Activated B cell treated with CpG ODN at 0.5 μM for 24 hours (primary cell): Measurements from ENCODE around the gene MOB3A. TPM values are rescaled to one million over a fixed set of nuclear protein-coding genes. Genes with fewer than 3 reads are reported as not detected.

Experiments
- ATAC-seq: fragments of 200-7000 bp; cut with Tn5 transposase; one replicate; pipeline ENCODE4 v1.10.0; 2021; ENCODE audit warnings: low read depth, mild to moderate bottlenecking, moderate library complexity
- CTCF ChIA-PET: fragments of 350-600 bp; sonication (Branson Sonifier 250); formaldehyde crosslinking; loops from one replicate; lab custom pipeline; 2021; ENCODE audit warnings: antibody characterized with exemption; lab: Charles Lee
- POLR2A ChIA-PET: fragments of 350-600 bp; sonication (Branson Sonifier 250); formaldehyde crosslinking; loops from one replicate; lab custom pipeline; 2021; ENCODE audit warnings: antibody characterized with exemption; lab: Charles Lee
- DNase-seq: peaks from one replicate; pipeline ENCODE4 v3.0.0; 2022
- H3K27ac Mint-ChIP-seq: one replicate; pipeline ENCODE4 v1.8.0; 2020; ENCODE audit warnings: mixed read lengths
- H3K27me3 Mint-ChIP-seq: one replicate; pipeline ENCODE4 v1.8.0; 2021; ENCODE audit warnings: mixed read lengths
- H3K36me3 Mint-ChIP-seq: one replicate; pipeline ENCODE4 v1.8.0; 2021; ENCODE audit warnings: low read depth, mixed read lengths
- H3K4me1 Mint-ChIP-seq: one replicate; pipeline ENCODE4 v1.8.0; 2021; ENCODE audit warnings: mixed read lengths
- H3K4me3 Mint-ChIP-seq: one replicate; pipeline ENCODE4 v1.8.0; 2020; ENCODE audit warnings: mild to moderate bottlenecking, mixed read lengths
- H3K9me3 Mint-ChIP-seq: one replicate; pipeline ENCODE4 v1.8.0; 2020; ENCODE audit warnings: mixed read lengths
- CTCF ChIP-seq: fragments of 200-600 bp; IDR thresholded peaks from one replicate; pipeline ENCODE4 v1.8.0; 2022; ENCODE audit warnings: antibody characterized with exemption, mild to moderate bottlenecking
- intact Hi-C: fragments of 100-400 bp; cut with micrococcal nuclease; formaldehyde crosslinking; loops from one replicate; pipeline ENCODE4 v1.15.1; 2024
- total RNA-seq: library from RNA; stranded (reverse); gene quantifications from 2 replicates; pipeline ENCODE4 v1.2.3, GENCODE V29; 2022

Gene MOB3A
- total RNA-seq, 1 donor from 2014 or later: 189 TPM

GRCh38 chr19:2032296-2032941 is 63.7 kb downstream of the MOB3A start:
- Mint-ChIP-seq H3K27me3 (no peaks in the 10 kb centered on the region), H3K4me1 (peaks cover 28% of the 10 kb centered on the region), H3K9me3 (peaks cover 3% of the 10 kb centered on the region), H3K27ac (peak overlapping the region; percentile 64), H3K4me3 (peak overlapping the region; percentile 46), H3K36me3 (peaks cover under 1% of the 10 kb centered on the region)
- intact Hi-C loops: loop anchor here (2.0 kb wide), 1 partner anchor 14 kb away; no protein-coding TSS in a partner anchor
- TF ChIP-seq CTCF: no peak
- ChIA-PET POLR2A (interaction anchor here (0.5 to 59.1 kb wide), 7 partner anchors 9 to 763 kb away, joined by 3 to 2723 read pairs (median 4); partner anchors contain the start of genes CIRBP, IZUMO4, MKNK2 and MOB3A), CTCF (interaction anchor here (1.3 to 1.7 kb wide), 2 partner anchors 10 to 12 kb away, joined by 4 to 7 read pairs; no protein-coding TSS in a partner anchor)
- DNase-seq: no peak
- peak; percentile 26 for ATAC-seq

GRCh38 chr19:2027361-2027760 is 68.8 kb downstream of the MOB3A start:
- H3K9me3 Mint-ChIP-seq: no peaks in the 10 kb centered on the region
- no peak overlapping the region for H3K4me3 Mint-ChIP-seq
- no peaks in the 10 kb centered on the region for H3K27me3 Mint-ChIP-seq
- no peaks in the 10 kb centered on the region for H3K36me3 Mint-ChIP-seq
- peaks cover 8% of the 10 kb centered on the region for H3K4me1 Mint-ChIP-seq
- DNase-seq (no peak), ATAC-seq (no peak)
- intact Hi-C loops: no loop called here
- POLR2A ChIA-PET: interaction anchor here (0.6 to 2.4 kb wide), 4 partner anchors 9 to 366 kb away, joined by 3 to 11 read pairs (median 3); no protein-coding TSS in a partner anchor
- no peak overlapping the region for H3K27ac Mint-ChIP-seq
- CTCF ChIA-PET: no interaction called here
- TF ChIP-seq CTCF: no peak

GRCh38 chr19:2026770-2027169 is 69.4 kb downstream of the MOB3A start:
- intact Hi-C loops: no loop called here
- Mint-ChIP-seq H3K4me3 (no peak overlapping the region), H3K27ac (no peak overlapping the region), H3K27me3 (no peaks in the 10 kb centered on the region), H3K36me3 (no peaks in the 10 kb centered on the region), H3K4me1 (peaks cover 2% of the 10 kb centered on the region), H3K9me3 (no peaks in the 10 kb centered on the region)
- ATAC-seq: no peak
- DNase-seq: no peak
- ChIA-PET CTCF (no interaction called here), POLR2A (interaction anchor here (2.4 kb wide), 1 partner anchor 15 kb away, joined by 11 read pairs; no protein-coding TSS in a partner anchor)
- TF ChIP-seq CTCF: no peak

GRCh38 chr19:2022289-2022688 is 73.8 kb downstream of the MOB3A start:
- no peaks in the 10 kb centered on the region for H3K36me3 Mint-ChIP-seq
- intact Hi-C loops: no loop called here
- no peak for TF ChIP-seq CTCF
- DNase-seq (no peak), ATAC-seq (no peak)
- no peak overlapping the region for H3K27ac Mint-ChIP-seq
- no peak overlapping the region for H3K4me3 Mint-ChIP-seq
- no peaks in the 10 kb centered on the region for H3K27me3 Mint-ChIP-seq
- no peaks in the 10 kb centered on the region for H3K9me3 Mint-ChIP-seq
- H3K4me1 Mint-ChIP-seq: peaks cover 7% of the 10 kb centered on the region
- CTCF ChIA-PET: no interaction called here
- POLR2A ChIA-PET: interaction anchor here (0.7 kb wide), 2 partner anchors 20 to 186 kb away, joined by 3 read pairs; no protein-coding TSS in a partner anchor

- no peak for DNase-seq
- Mint-ChIP-seq H3K4me1 (peaks cover 11% of the 10 kb centered on the region), H3K9me3 (no peaks in the 10 kb centered on the region), H3K27me3 (no peaks in the 10 kb centered on the region), H3K27ac (no peak overlapping the region), H3K4me3 (no peak overlapping the region), H3K36me3 (no peaks in the 10 kb centered on the region)
- no peak for ATAC-seq
- TF ChIP-seq CTCF: no peak
- ChIA-PET POLR2A (interaction anchor here (0.6 to 0.7 kb wide), 3 partner anchors 21 to 185 kb away, joined by 3 to 6 read pairs (median 3); no protein-coding TSS in a partner anchor), CTCF (interaction anchor here (1.6 kb wide), 1 partner anchor 27 kb away, joined by 4 read pairs; no protein-coding TSS in a partner anchor)
- intact Hi-C loops: no loop called here
Observed at GRCh38 chr19:2021453-2022140, 74.5 kb downstream of the MOB3A start.
